Measurements from ENCODE around the gene SLC25A19.
"Not testable (repeated sequence)": the region's sequence is repeated elsewhere in the genome, so short reads cannot be mapped to it uniquely, and the experiment has no call there.

SLC25A19 gene

GRCh38 chr17:75301502-75302206, 12.4 kb upstream of the SLC25A19 start:
- DNase-seq, result no peak

GRCh38 chr17:75301049-75301448, 11.8 kb upstream of the SLC25A19 start:
- no peak for DNase-seq

- DNase-seq, result no peak
Measured at GRCh38 chr17:75300280-75300679, 11.0 kb upstream of the SLC25A19 start.

GRCh38 chr17:75295201-75296158, 6.2 kb upstream of the SLC25A19 start:
- DNase-seq, result no peak

- not testable (repeated sequence) for DNase-seq
Measured at GRCh38 chr17:75292810-75293448, 3.7 kb upstream of the SLC25A19 start.

GRCh38 chr17:75289832-75290337, 652 bp upstream of the SLC25A19 start:
- DNase-seq, result peak in 18 of 51 donors; percentile 9 to 76 (median 29)

GRCh38 chr17:75288770-75289114, 491 bp downstream of the SLC25A19 start:
- peak in 5 of 51 donors; percentile 43 to 65 (median 57) for DNase-seq

- no peak for DNase-seq
Measured at GRCh38 chr17:75288359-75288758, 874 bp downstream of the SLC25A19 start.

- no peak for DNase-seq
Measured at GRCh38 chr17:75287221-75287620, 2.0 kb downstream of the SLC25A19 start.

GRCh38 chr17:75285123-75285522, 4.1 kb downstream of the SLC25A19 start:
- no peak for DNase-seq

- not testable (repeated sequence) for DNase-seq
Measured at GRCh38 chr17:75280189-75280588, 9.0 kb downstream of the SLC25A19 start.

GRCh38 chr17:75277664-75278071, 11.6 kb downstream of the SLC25A19 start:
- DNase-seq, result no peak

- DNase-seq, result no peak
Measured at GRCh38 chr17:75273977-75274708, 15.1 kb downstream of the SLC25A19 start.

- DNase-seq, result peak in 1 of 51 donors; percentile 52
Measured at GRCh38 chr17:75272848-75273184, 16.4 kb downstream of the SLC25A19 start.

GRCh38 chr17:75271955-75272847, 17.0 kb downstream of the SLC25A19 start:
- peak in 18 of 51 donors; percentile 9 to 54 (median 27) for DNase-seq

- peak in 50 of 51 donors; percentile 28 to 88 (median 64) for DNase-seq
Measured at GRCh38 chr17:75271233-75271954, 17.8 kb downstream of the SLC25A19 start.

- DNase-seq, result peak in 2 of 51 donors; percentile 62 to 66
Measured at GRCh38 chr17:75270966-75271232, 18.3 kb downstream of the SLC25A19 start, which contains the start of gene MIF4GD. Gene MIF4GD (minus strand): TSS chr17:75271231. CDS start chr17:75270195, 1,036 bp downstream.

- DNase-seq, result peak in 33 of 51 donors; percentile 25 to 78 (median 56)
Measured at GRCh38 chr17:75270218-75270965, 18.8 kb downstream of the SLC25A19 start.

GRCh38 chr17:75269844-75270217, 19.4 kb downstream of the SLC25A19 start:
- DNase-seq, result no peak
